Transverse colon (tissue), 4 donors: ENCODE data around the gene ZNF518A. TPM values are rescaled to one million over a fixed set of nuclear protein-coding genes. Genes with fewer than 3 reads are reported as not detected.
A peak's percentile ranks its signal among the peaks of the same experiment; 100 is the strongest.

ENCODE experiments used
- DNase-seq: peaks from one replicate; pipeline ENCODE4 v3.0.0-alpha.2; 2019
- H3K27ac ChIP-seq, 4 donors: fragments of 200-600 bp; sonication (generic); 2 replicates each; pipeline ENCODE4 v1.5.1; 2016 to 2018; ENCODE audit warnings: inconsistent platforms in 4 of 4
- H3K27me3 ChIP-seq: fragments of 200-600 bp; sonication (generic); 2 replicates; pipeline ENCODE4 v1.5.1; 2017; ENCODE audit warnings: inconsistent platforms
- H3K36me3 ChIP-seq, 4 donors: fragments of 200-600 bp; sonication (generic); 2 replicates each; pipeline ENCODE4 v1.5.1; 2017 to 2019; ENCODE audit warnings: inconsistent platforms in 4 of 4
- H3K4me1 ChIP-seq, 4 donors: fragments of 200-600 bp; sonication (generic); 2 replicates each; pipeline ENCODE4 v1.5.1; 2017 to 2020; ENCODE audit warnings: inconsistent platforms in 4 of 4
- H3K4me3 ChIP-seq, 4 donors: fragments of 200-600 bp; sonication (generic); 1 replicate in 1 of 4; 2 replicates in 3 of 4; pipeline versions ENCODE4 v1.5.1 to v1.6.1; 2017 to 2019; ENCODE audit warnings: inconsistent platforms in 4 of 4
- H3K9me3 ChIP-seq, 2 donors: fragments of 200-600 bp; sonication (generic); 2 replicates each; pipeline ENCODE4 v1.5.1; 2017 to 2019; ENCODE audit warnings: inconsistent platforms in 2 of 2
- CTCF ChIP-seq, 5 experiments: fragments of 200-600 bp in 3 of 5; fragments of 450-650 bp in 2 of 5; sonication (generic) in 3 of 5; IDR thresholded peaks; 1 replicate in 2 of 5; 2 replicates in 3 of 5; pipeline ENCODE4 v1.5.1; 2016 to 2017; ENCODE audit warnings: antibody characterized with exemption in 5 of 5, inconsistent platforms in 3 of 5, mild to moderate bottlenecking in 2 of 5, moderate library complexity in 1 of 5
- EP300 ChIP-seq: sonication (generic); formaldehyde crosslinking; IDR thresholded peaks from one replicate; pipeline ENCODE4 v1.6.1; 2017; ENCODE audit warnings: antibody characterized with exemption, low read depth
- POLR2A ChIP-seq: fragments of 450-650 bp; IDR thresholded peaks from one replicate; pipeline ENCODE4 v1.6.1; 2016; ENCODE audit warnings: antibody characterized with exemption, mild to moderate bottlenecking, moderate library complexity
- POLR2AphosphoS5 ChIP-seq, 3 donors: sonication (generic); formaldehyde crosslinking; IDR thresholded peaks; one replicate each; pipeline ENCODE4 v1.6.1; 2016; ENCODE audit warnings: antibody characterized with exemption in 3 of 3
- WGBS, 2 donors: methylation state at CpG; one replicate each; pipeline ENCODE4 v1.1.5; 2018; ENCODE audit warnings: low coverage in 1 of 2; 5-methylcytosine and 5-hydroxymethylcytosine counted together
- in situ Hi-C, 4 donors: fragments of 200-750 bp; cut with MboI; loops; one replicate each; pipeline versions ENCODE4 v1.15.0 to v1.15.1; 2017; ENCODE audit warnings: low sequenced_read_pairs in 3 of 4, low pct_ligation_motif_present in 1 of 4, low pct_unique_long_range_greater_than_20kb in 1 of 4
- intact Hi-C: fragments of 100-400 bp; cut with DNase I; formaldehyde crosslinking; loops from one replicate; pipeline ENCODE4 v1.15.1; 2023; ENCODE audit warnings: low total_unique reads
- total RNA-seq, 4 donors: library from RNA; depleted of rRNA; stranded (reverse); fragments of >200 nt; gene quantifications; one replicate each; pipeline ENCODE4 v1.1.0, GENCODE V29; 2016

The ZNF518A gene
- total RNA-seq, 4 donors from 2014 or later = 19.5 to 44.6 (median 36.8) TPM

- Histone ChIP-seq H3K27ac (peak overlapping the region in 2 of 4 donors; percentile 33 to 75), H3K9me3 (no peaks in the 10 kb centered on the region), H3K27me3 (peaks cover 90% of the 10 kb centered on the region), H3K4me3 (peak overlapping the region in 3 of 4 donors; percentile 1 to 32 (median 31)), H3K36me3 (no peaks in the 10 kb centered on the region), H3K4me1 (no peaks in the 10 kb centered on the region)
- intact Hi-C loops (no loop called here), in situ Hi-C loops (no loop called here)
- TF ChIP-seq POLR2A = no peak
- no peak for TF ChIP-seq EP300
- no peak for TF ChIP-seq CTCF (IDR thresholded peaks at IDR 0.05)
- no peak for TF ChIP-seq POLR2AphosphoS5 (IDR thresholded peaks at IDR 0.05)
- peak; percentile 33 for DNase-seq
- WGBS, 2 donors = 66 to 68% methylated on average over 12 to 21 of the region's 21 CpGs
Measured at GRCh38 chr10:96118604-96119450, 11.3 kb upstream of the ZNF518A start.

- H3K9me3 ChIP-seq = no peaks in the 10 kb centered on the region
- H3K4me3 ChIP-seq = no peak overlapping the region
- intact Hi-C loops (no loop called here), in situ Hi-C loops (no loop called here)
- peaks cover 92% of the 10 kb centered on the region for H3K27me3 ChIP-seq
- DNase-seq = no peak
- H3K4me1 ChIP-seq = peaks cover 0 to 10% (median 4%) of the 10 kb centered on the region in 4 donors
- TF ChIP-seq POLR2AphosphoS5 (IDR thresholded peaks at IDR 0.05) (no peak), POLR2A (no peak), CTCF (IDR thresholded peaks at IDR 0.05) (no peak), EP300 (no peak)
- no peak overlapping the region for H3K27ac ChIP-seq
- H3K36me3 ChIP-seq = no peaks in the 10 kb centered on the region
Measured at GRCh38 chr10:96122824-96123223, 7.3 kb upstream of the ZNF518A start.

- Histone ChIP-seq H3K36me3 (no peaks in the 10 kb centered on the region), H3K4me3 (peak overlapping the region in 2 of 4 donors; percentile 18 to 45), H3K27ac (peak overlapping the region; percentile 43 to 63 (median 62)), H3K9me3 (no peaks in the 10 kb centered on the region), H3K27me3 (peaks cover 87% of the 10 kb centered on the region), H3K4me1 (peaks cover 0 to 13% (median 6%) of the 10 kb centered on the region in 4 donors)
- in situ Hi-C loops = no loop called here
- TF ChIP-seq EP300 (no peak), POLR2AphosphoS5 (IDR thresholded peaks at IDR 0.05) (peak in 2 of 3 donors; percentile 57 to 72), CTCF (IDR thresholded peaks at IDR 0.05) (no peak), POLR2A (peak; percentile 67)
- WGBS, 2 donors = 18 to 33% methylated on average over 3 to 4 of the region's 4 CpGs
- intact Hi-C loops = no loop called here
- peak; percentile 63 for DNase-seq
Measured at GRCh38 chr10:96124230-96125141, 5.6 kb upstream of the ZNF518A start.

- Histone ChIP-seq H3K27me3 (peaks cover 82% of the 10 kb centered on the region), H3K36me3 (no peaks in the 10 kb centered on the region), H3K9me3 (no peaks in the 10 kb centered on the region), H3K4me3 (peak overlapping the region in 2 of 4 donors; percentile 18 to 45), H3K27ac (peak overlapping the region in 2 of 4 donors; percentile 62 to 63), H3K4me1 (peaks cover 0 to 14% (median 7%) of the 10 kb centered on the region in 4 donors)
- 72 to 75% methylated on average over 2 of the region's 2 CpGs for WGBS, 2 donors
- no peak for DNase-seq
- TF ChIP-seq POLR2A = no peak
- TF ChIP-seq EP300 = no peak
- intact Hi-C loops (no loop called here), in situ Hi-C loops (no loop called here)
Measured at GRCh38 chr10:96125142-96125515, 5.0 kb upstream of the ZNF518A start.
